HG03342 (cell line): Measurements from ENCODE around the gene TTC29.
"Not testable (repeated sequence)": the region's sequence is repeated elsewhere in the genome, so short reads cannot be mapped to it uniquely, and the experiment has no call there.

Source experiments
- ATAC-seq: cut with Tn5 transposase; IDR thresholded peaks from one replicate; pipeline ENCODE4 v1.9.1; 2021; ENCODE audit warnings: mild to moderate bottlenecking, moderate library complexity; ENCODE audit not compliant: unreplicated experiment

The TTC29 gene

DNA sequence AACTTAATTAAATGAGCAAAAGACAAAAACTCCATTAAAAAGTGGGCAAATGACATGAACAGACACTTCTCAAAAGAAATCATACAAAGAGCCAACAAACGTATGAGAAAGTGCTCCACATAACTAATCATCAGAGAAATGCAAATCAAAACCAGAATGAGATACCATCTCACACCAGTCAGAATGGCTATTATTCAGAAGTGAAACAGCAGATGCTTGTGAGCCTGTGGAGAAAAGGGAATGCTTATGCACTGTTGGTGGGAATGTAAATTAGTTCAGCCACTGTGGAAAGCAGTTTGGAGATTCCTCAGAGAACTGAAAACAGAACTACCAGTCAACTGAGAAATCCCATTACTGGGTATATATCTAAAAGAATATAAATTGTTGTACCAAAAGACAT lies 222.1 kb downstream of the TTC29 start:
- ATAC-seq = not testable (repeated sequence)

DNA sequence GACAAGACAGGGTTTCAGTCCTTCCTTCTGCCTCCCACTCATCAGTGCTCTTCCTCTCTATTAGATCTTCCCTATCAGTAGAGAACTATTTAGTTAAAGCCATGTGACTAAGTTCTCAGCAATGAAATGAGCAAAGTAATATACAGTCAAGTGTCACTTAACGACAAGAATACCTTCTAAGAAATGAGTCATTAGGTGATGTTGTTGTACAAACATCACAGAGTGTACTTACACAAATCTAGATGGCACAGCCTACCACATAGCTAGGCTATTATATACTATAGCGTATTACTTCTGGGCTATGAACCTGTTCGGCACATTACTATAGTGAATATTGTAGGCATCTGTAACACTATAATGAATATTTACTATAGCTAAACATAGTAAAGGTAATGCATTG lies 235.7 kb downstream of the TTC29 start:
- ATAC-seq = no peak

DNA sequence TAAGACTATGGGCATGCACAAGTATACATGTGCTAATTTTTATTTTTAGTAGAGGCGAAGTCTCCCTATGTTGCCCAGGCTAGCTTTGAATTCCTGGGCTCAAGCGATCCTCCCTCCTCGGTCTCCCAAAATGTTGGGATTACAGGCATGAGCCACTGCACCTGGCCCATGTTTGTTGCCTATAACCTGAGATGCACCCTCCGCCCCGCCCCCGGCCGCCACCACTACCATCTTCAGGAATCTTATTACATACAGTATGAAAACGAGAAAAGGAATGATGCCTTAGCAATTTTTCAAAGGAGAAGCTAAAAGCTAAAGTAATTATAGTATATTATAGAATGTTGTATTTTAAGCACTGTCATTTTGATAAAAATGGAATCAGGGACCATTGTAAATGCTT lies 245.8 kb downstream of the TTC29 start:
- ATAC-seq = no peak

DNA sequence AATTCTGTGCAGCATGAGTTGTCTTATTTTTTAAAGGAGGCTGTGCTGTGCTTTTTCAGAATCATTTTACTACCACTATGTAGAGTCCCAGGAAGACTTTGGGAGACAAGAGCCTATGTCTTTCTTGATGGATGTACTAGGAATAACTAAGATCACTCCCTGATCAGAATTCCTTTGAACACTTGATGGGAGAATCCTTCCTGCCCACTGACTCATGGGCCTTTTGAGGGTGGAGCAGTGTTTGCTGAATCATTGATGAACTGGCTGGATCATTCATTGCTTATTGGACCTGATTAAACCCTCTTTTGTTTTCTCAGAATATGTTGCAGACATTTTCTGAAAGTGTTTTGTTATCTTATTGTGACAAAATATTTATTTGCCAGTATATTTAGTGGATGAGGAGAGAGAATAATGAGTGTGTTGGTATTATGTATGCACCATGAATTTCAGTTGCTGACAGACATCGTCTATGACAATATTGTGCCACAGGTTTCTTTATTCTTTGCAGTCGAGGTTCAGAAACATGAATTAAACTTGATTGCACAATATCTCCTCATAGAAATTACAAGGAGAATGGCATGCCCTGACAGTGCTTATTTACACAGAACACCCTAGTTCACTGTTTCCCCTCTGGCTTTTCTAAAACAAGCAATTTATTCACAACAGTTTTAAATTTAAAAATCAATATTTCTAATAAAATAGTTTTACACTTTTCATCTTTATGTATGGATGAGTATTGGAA lies 270.7 kb downstream of the TTC29 start:
- ATAC-seq = no peak

DNA sequence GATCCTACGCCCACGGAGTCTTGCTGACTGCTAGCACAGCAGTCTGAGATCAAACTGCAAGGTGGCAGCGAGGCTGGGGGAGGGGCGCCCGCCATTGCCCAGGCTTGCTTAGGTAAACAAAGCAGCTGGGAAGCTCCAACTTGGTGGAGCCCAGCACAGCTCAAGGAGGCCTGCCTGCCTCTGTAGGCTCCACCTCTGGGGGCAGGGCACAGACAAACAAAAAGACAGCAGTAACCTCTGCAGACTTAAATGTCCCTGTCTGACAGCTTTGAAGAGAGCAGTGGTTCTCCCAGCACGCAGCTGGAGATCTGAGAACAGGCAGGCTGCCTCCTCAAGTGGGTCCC lies 281.7 kb downstream of the TTC29 start:
- not testable (repeated sequence) for ATAC-seq

DNA sequence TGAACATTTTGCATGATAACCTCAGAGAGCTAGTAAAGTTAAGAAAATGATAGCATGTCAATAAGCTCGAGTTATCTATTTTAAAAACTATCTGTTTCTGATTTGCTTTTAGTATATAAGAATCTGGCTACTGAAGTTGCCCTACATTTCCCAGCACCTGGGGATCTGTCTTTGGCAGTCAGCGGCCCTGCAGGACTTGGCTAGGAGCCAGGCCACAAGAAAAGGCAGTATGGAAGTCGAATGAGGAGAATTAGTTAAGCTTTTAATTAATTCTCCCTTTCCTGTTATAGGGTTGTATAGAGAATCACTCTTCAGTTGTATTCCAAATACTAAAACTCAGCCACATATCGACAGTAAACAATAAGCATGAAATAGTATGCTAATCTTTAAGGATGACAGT lies 284.3 kb downstream of the TTC29 start:
- no peak for ATAC-seq
